Measurements from ENCODE around the gene IDI2.

The IDI2 gene

DNA sequence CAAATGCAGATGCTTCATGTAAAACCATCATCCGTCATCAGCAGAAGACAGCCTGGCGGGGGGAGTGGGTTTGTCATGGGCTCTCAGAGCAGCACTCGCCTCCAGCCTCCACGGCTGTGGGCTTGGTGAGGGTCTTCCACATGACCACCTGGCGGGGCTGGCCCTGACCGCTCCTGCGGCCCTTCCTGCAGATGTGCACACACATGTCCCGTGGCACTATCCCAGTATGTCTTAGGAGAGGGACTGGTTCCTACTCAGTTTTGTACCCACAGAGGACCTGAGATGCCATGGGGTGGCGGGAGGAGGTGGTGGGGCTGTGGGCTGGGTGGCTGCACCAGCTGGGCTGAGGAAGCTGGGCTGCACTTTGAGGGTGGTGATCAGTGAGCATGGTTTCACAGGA lies 4.7 kb downstream of the IDI2 start:
- WGBS (ENCODE audit: extremely low coverage, insufficient coverage, insufficient read length) = no CpG with 5 or more reads among the region's 9 CpGs
- Histone ChIP-seq H3K4me3 (ENCODE audit: low read depth, low read length) (no peak overlapping the region), H3K79me2 (ENCODE audit: control insufficient read depth, insufficient read depth, low read length, poor library complexity) (no peaks in the 10 kb centered on the region), H2AK5ac (ENCODE audit: low read length) (no peak overlapping the region), H3K9ac (ENCODE audit: low read length) (no peak overlapping the region), H4K91ac (ENCODE audit: low read depth, low read length) (no peak overlapping the region), H3K27ac (ENCODE audit: low read depth, low read length) (no peak overlapping the region), H3K27me3 (ENCODE audit: insufficient read depth, low read length) (no peaks in the 10 kb centered on the region), H3K23ac (ENCODE audit: low read length) (no peak overlapping the region), H3K9me3 (ENCODE audit: insufficient read depth, low read depth, low read length) (no peaks in the 10 kb centered on the region), H3K79me1 (ENCODE audit: low read length) (no peaks in the 10 kb centered on the region), H3K36me3 (ENCODE audit: control insufficient read depth in 1 of 2, insufficient read depth in 2 of 2, low read length in 2 of 2) (peaks cover 23 to 26% of the 10 kb centered on the region in 2 experiments), H2AFZ (ENCODE audit: insufficient read depth, low read length, poor library complexity) (no peak overlapping the region), H2BK12ac (ENCODE audit: low read length) (no peak overlapping the region), H3K4me2 (ENCODE audit: low read length) (no peak overlapping the region), H4K12ac (ENCODE audit: low read depth, low read length) (no peak overlapping the region), H3K18ac (ENCODE audit: low read length) (no peak overlapping the region), H3K14ac (ENCODE audit: low read length) (no peak overlapping the region), H3K4ac (ENCODE audit: low read depth, low read length) (no peak overlapping the region), H2BK120ac (ENCODE audit: insufficient read depth, low read length, poor library complexity) (no peak overlapping the region), H2BK5ac (ENCODE audit: low read depth, low read length, poor library complexity) (no peak overlapping the region), H4K8ac (ENCODE audit: low read depth, low read length) (no peak overlapping the region), H3K4me1 (ENCODE audit: control insufficient read depth in 1 of 2, insufficient read depth in 2 of 2, low read length in 2 of 2) (no peaks in the 10 kb centered on the region)
- DNase-seq = no peak

DNA sequence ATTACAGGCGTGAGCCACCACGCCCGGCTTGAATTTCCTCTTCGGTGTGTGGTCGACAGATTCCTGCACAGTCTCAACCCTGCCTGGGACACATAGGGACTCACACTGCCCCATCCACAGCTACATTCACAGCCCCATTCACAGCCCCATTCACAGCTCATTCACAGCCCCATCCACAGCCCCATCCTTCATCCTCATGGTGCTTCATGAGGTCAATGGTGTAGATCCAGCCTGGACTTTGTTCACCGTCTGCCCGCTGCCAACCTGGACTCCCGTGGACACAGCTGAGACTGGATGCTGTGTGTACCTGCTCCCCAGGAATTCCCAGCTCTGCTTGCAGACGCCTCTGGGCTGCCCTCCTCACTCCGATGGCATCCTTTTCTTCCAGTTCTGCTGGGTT lies 5.2 kb downstream of the IDI2 start:
- Histone ChIP-seq H4K12ac (ENCODE audit: low read depth, low read length) (no peak overlapping the region), H3K79me1 (ENCODE audit: low read length) (no peaks in the 10 kb centered on the region), H3K4me3 (ENCODE audit: low read depth, low read length) (no peak overlapping the region), H2BK12ac (ENCODE audit: low read length) (no peak overlapping the region), H2AFZ (ENCODE audit: insufficient read depth, low read length, poor library complexity) (no peak overlapping the region), H3K14ac (ENCODE audit: low read length) (no peak overlapping the region), H2BK120ac (ENCODE audit: insufficient read depth, low read length, poor library complexity) (no peak overlapping the region), H3K27ac (ENCODE audit: low read depth, low read length) (no peak overlapping the region), H3K79me2 (ENCODE audit: control insufficient read depth, insufficient read depth, low read length, poor library complexity) (no peaks in the 10 kb centered on the region), H3K18ac (ENCODE audit: low read length) (no peak overlapping the region), H2AK5ac (ENCODE audit: low read length) (no peak overlapping the region), H3K4ac (ENCODE audit: low read depth, low read length) (no peak overlapping the region), H4K91ac (ENCODE audit: low read depth, low read length) (no peak overlapping the region), H3K27me3 (ENCODE audit: insufficient read depth, low read length) (no peaks in the 10 kb centered on the region), H3K4me1 (ENCODE audit: control insufficient read depth in 1 of 2, insufficient read depth in 2 of 2, low read length in 2 of 2) (no peaks in the 10 kb centered on the region), H3K4me2 (ENCODE audit: low read length) (no peak overlapping the region), H4K8ac (ENCODE audit: low read depth, low read length) (no peak overlapping the region), H2BK5ac (ENCODE audit: low read depth, low read length, poor library complexity) (no peak overlapping the region), H3K9me3 (ENCODE audit: insufficient read depth, low read depth, low read length) (no peaks in the 10 kb centered on the region), H3K23ac (ENCODE audit: low read length) (no peak overlapping the region), H3K36me3 (ENCODE audit: control insufficient read depth in 1 of 2, insufficient read depth in 2 of 2, low read length in 2 of 2) (peaks cover 28 to 30% of the 10 kb centered on the region in 2 experiments), H3K9ac (ENCODE audit: low read length) (no peak overlapping the region)
- DNase-seq = no peak
- WGBS (ENCODE audit: extremely low coverage, insufficient coverage, insufficient read length) = no CpG with 5 or more reads among the region's 10 CpGs

DNA sequence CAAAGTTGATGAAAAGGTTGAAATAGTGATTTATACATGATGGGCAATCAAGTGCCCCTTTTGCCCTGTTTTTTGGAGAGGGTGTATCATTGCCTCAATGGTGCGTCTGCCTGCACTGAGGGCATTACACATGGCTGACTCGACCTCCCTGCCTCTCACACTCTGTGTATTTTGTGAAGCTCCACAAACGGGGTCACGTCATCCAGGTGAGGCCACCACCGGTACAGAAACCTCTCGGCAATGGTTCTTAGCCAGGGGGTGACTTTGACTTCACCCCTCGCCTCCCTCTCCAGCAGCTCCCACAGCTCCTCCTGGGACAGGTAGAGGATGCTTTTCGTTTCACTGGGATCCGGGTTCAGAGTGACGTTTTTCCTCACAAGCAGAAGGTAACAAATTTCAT lies 6.3 kb downstream of the IDI2 start:
- no peak for DNase-seq
- H3K79me1 ChIP-seq (ENCODE audit: low read length) = no peaks in the 10 kb centered on the region
- H3K27me3 ChIP-seq (ENCODE audit: insufficient read depth, low read length) = no peaks in the 10 kb centered on the region
- H4K12ac ChIP-seq (ENCODE audit: low read depth, low read length) = no peak overlapping the region
- no peaks in the 10 kb centered on the region for H3K79me2 ChIP-seq (ENCODE audit: control insufficient read depth, insufficient read depth, low read length, poor library complexity)
- H3K4me3 ChIP-seq (ENCODE audit: low read depth, low read length) = no peak overlapping the region
- H2BK12ac ChIP-seq (ENCODE audit: low read length) = no peak overlapping the region
- H3K9me3 ChIP-seq (ENCODE audit: insufficient read depth, low read depth, low read length) = no peaks in the 10 kb centered on the region
- H3K14ac ChIP-seq (ENCODE audit: low read length) = no peak overlapping the region
- no peak overlapping the region for H2BK120ac ChIP-seq (ENCODE audit: insufficient read depth, low read length, poor library complexity)
- peaks cover 35 to 38% of the 10 kb centered on the region in 2 experiments for H3K36me3 ChIP-seq (ENCODE audit: control insufficient read depth in 1 of 2, insufficient read depth in 2 of 2, low read length in 2 of 2)
- H3K9ac ChIP-seq (ENCODE audit: low read length) = no peak overlapping the region
- WGBS (ENCODE audit: extremely low coverage, insufficient coverage, insufficient read length) = no CpG with 5 or more reads among the region's 10 CpGs
- H2AK5ac ChIP-seq (ENCODE audit: low read length) = no peak overlapping the region
- no peak overlapping the region for H2BK5ac ChIP-seq (ENCODE audit: low read depth, low read length, poor library complexity)
- no peak overlapping the region for H3K27ac ChIP-seq (ENCODE audit: low read depth, low read length)
- no peaks in the 10 kb centered on the region for H3K4me1 ChIP-seq (ENCODE audit: control insufficient read depth in 1 of 2, insufficient read depth in 2 of 2, low read length in 2 of 2)
- H4K91ac ChIP-seq (ENCODE audit: low read depth, low read length) = no peak overlapping the region
- H3K4ac ChIP-seq (ENCODE audit: low read depth, low read length) = no peak overlapping the region
- no peak overlapping the region for H3K23ac ChIP-seq (ENCODE audit: low read length)
- no peak overlapping the region for H3K4me2 ChIP-seq (ENCODE audit: low read length)
- no peak overlapping the region for H2AFZ ChIP-seq (ENCODE audit: insufficient read depth, low read length, poor library complexity)
- H4K8ac ChIP-seq (ENCODE audit: low read depth, low read length) = no peak overlapping the region
- no peak overlapping the region for H3K18ac ChIP-seq (ENCODE audit: low read length)

GRCh38 chr10:1015688-1016087 lies 10.0 kb downstream of the IDI2 start:
- Histone ChIP-seq H4K91ac (ENCODE audit: low read depth, low read length) (no peak overlapping the region), H3K4me3 (ENCODE audit: low read depth, low read length) (no peak overlapping the region), H3K27ac (ENCODE audit: low read depth, low read length) (no peak overlapping the region), H2BK12ac (ENCODE audit: low read length) (no peak overlapping the region), H2AK5ac (ENCODE audit: low read length) (no peak overlapping the region), H3K79me1 (ENCODE audit: low read length) (no peaks in the 10 kb centered on the region), H4K12ac (ENCODE audit: low read depth, low read length) (no peak overlapping the region), H3K18ac (ENCODE audit: low read length) (no peak overlapping the region), H3K4me2 (ENCODE audit: low read length) (no peak overlapping the region), H4K8ac (ENCODE audit: low read depth, low read length) (no peak overlapping the region), H2BK120ac (ENCODE audit: insufficient read depth, low read length, poor library complexity) (no peak overlapping the region), H3K27me3 (ENCODE audit: insufficient read depth, low read length) (no peaks in the 10 kb centered on the region), H3K14ac (ENCODE audit: low read length) (no peak overlapping the region), H3K9ac (ENCODE audit: low read length) (no peak overlapping the region), H3K36me3 (ENCODE audit: control insufficient read depth in 1 of 2, insufficient read depth in 2 of 2, low read length in 2 of 2) (peaks cover 61 to 67% of the 10 kb centered on the region in 2 experiments), H3K4ac (ENCODE audit: low read depth, low read length) (no peak overlapping the region), H2AFZ (ENCODE audit: insufficient read depth, low read length, poor library complexity) (no peak overlapping the region), H3K4me1 (ENCODE audit: control insufficient read depth in 1 of 2, insufficient read depth in 2 of 2, low read length in 2 of 2) (no peaks in the 10 kb centered on the region), H3K23ac (ENCODE audit: low read length) (no peak overlapping the region), H2BK5ac (ENCODE audit: low read depth, low read length, poor library complexity) (no peak overlapping the region), H3K79me2 (ENCODE audit: control insufficient read depth, insufficient read depth, low read length, poor library complexity) (no peaks in the 10 kb centered on the region), H3K9me3 (ENCODE audit: insufficient read depth, low read depth, low read length) (no peaks in the 10 kb centered on the region)
- WGBS (ENCODE audit: extremely low coverage, insufficient coverage, insufficient read length) = no CpG with 5 or more reads among the region's 11 CpGs
- DNase-seq = no peak

All from trophoblast cell (in vitro differentiated cells and primary cell).